Activated naive CD4-positive, alpha-beta T cell treated with Interleukin-2 at 50 U/mL for 16 hours (primary cell): ENCODE measurements around the gene FBXW12.
A peak's percentile ranks its signal among the peaks of the same experiment; 100 is the strongest.

ENCODE experiments used
- DNase-seq: peaks from one replicate; pipeline ENCODE4 v3.0.0-alpha.2; 2020

Gene FBXW12

GRCh38 chr3:48436855-48437254, 64.8 kb downstream of the FBXW12 start:
- DNase-seq = no peak

DNA sequence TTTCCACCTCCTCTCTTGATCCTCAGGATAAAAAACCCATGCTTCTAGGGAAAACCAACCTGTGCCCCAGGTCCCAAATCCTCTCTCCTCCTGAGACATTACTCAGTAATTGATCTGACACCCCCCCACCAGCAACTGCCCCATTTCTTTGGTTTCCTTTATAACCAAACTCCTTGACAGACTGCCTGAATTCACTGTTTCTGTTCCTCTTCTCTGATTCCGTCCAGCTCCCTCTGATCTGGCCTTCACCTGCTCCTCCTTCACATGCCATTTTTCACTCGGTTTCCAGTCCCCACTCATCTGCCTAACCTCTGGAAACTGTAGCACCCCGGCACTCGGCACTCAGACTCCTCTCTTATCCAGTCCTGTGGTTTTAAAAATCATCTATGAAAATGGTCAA, 65.8 kb downstream of the FBXW12 start:
- no peak for DNase-seq

- peak; percentile 99 for DNase-seq
Observed at GRCh38 chr3:48439820-48440589, 68.0 kb downstream of the FBXW12 start, which contains the start of the genes CCDC51 and TMA7. TSS of gene CCDC51 (minus strand) at chr3:48440119. CDS start at chr3:48435128, 4,991 bp downstream. TSS of gene TMA7 (plus strand) at chr3:48440257. CDS start at chr3:48440297, 40 bp downstream.

DNA sequence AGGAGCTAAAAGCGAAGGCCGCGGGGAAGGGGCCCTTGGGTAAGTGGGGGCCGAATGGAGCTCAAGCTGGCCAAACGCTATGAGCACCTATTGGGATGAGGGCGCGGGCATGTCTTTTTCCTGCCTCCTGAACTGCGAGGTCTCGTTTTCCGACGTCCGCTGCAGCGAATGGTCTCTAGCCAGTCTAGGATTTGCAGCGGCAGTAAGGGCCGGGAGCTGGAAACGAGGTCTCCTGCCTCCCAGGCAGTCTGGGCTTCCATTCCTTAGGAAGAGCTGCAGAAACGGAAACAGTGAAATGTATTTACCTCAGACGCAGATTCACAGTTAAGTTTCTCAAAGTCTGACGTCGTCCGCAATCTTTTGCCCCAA, 68.6 kb downstream of the FBXW12 start:
- DNase-seq = no peak

DNA sequence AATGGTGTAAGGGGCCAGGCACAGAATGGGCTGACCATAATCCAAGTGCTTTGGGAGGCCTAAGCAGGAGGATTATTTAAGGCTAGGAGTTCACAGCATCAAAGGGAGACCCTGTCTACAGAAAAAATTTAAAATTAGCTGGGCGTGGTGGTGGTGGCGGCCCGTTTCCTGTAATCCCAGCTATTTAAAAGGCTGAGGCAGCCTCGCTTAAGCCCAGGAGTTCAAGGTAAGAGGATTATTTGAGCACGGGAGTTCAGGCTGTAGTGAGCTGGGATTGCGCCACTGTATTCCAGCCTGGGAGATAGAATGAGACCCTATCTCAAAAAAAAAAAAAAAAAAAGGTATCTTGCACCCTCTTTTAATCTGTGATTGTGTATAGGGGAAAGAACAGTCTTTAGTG, 69.9 kb downstream of the FBXW12 start:
- no peak for DNase-seq
